Measurements from ENCODE around the gene ZKSCAN3. TPM values are rescaled to one million over a fixed set of nuclear protein-coding genes. Genes with fewer than 3 reads are reported as not detected.

Gene ZKSCAN3
- total and polyA plus RNA-seq, 2 of the 4 experiments (the other 2 are of a cell fraction): 3.7 to 4.8 TPM

- no peak for ATAC-seq (ENCODE audit: low read depth)
- no peaks in the 10 kb centered on the region for H3K36me3 ChIP-seq (ENCODE audit: control insufficient read depth, insufficient read depth, low read length)
- ChIA-PET POLR2A (ENCODE audit: unreplicated experiment) (no interaction called here), CTCF (no interaction called here)
- H3K9me3 ChIP-seq (ENCODE audit: control insufficient read depth, insufficient read depth, low read length): no peaks in the 10 kb centered on the region
- no peak overlapping the region for H2BK20ac ChIP-seq (ENCODE audit: low read depth, low read length)
- peaks cover 13% of the 10 kb centered on the region; the same call in 1 of the 2 replicates for H3K9me1 ChIP-seq (ENCODE audit: insufficient read depth, low read length)
- no peak overlapping the region for H4K91ac ChIP-seq (ENCODE audit: insufficient read depth, low read depth, low read length)
- in situ Hi-C loops (cut with MboI; ENCODE audit: low sequenced_read_pairs): no loop called here
- 91% methylated on average over 7 of the region's 11 CpGs; no CpG with 5 or more reads in 1 of the 2 experiments for WGBS, 2 experiments (ENCODE audit: extremely low coverage in 2 of 2, insufficient read length in 1 of 2)
- no peak overlapping the region for H3K14ac ChIP-seq (replicated peaks; ENCODE audit: low read depth, low read length)
- H3K4me2 ChIP-seq (ENCODE audit: low read depth, low read length): no peak overlapping the region
- H3K9ac ChIP-seq (ENCODE audit: low read depth, low read length): no peak overlapping the region
- no peak overlapping the region for H3K56ac ChIP-seq (ENCODE audit: extremely low read depth, insufficient read depth, low read length)
- intact Hi-C loops (cut with micrococcal nuclease): no loop called here
- H2AFZ ChIP-seq (replicated peaks; ENCODE audit: low read length, poor library complexity): no peak overlapping the region
- H2BK120ac ChIP-seq (ENCODE audit: low read depth, low read length): no peak overlapping the region
- H3K27me3 ChIP-seq (ENCODE audit: control insufficient read depth, insufficient read depth, low read length): no peaks in the 10 kb centered on the region
- H2AK9ac ChIP-seq (replicated peaks; ENCODE audit: low read depth, low read length, poor library complexity): peak overlapping the region; percentile 60
- H3K27ac ChIP-seq (ENCODE audit: insufficient read depth, low read length): no peak overlapping the region
- DNase-seq: peak; percentile 33
- H4K20me1 ChIP-seq (ENCODE audit: insufficient read depth, low read length): no peaks in the 10 kb centered on the region
- H3K79me1 ChIP-seq (ENCODE audit: low read depth in 1 of 2, low read length in 2 of 2): peaks cover 30 to 61% of the 10 kb centered on the region in 2 experiments
- H2BK15ac ChIP-seq (ENCODE audit: low read depth, low read length): no peak overlapping the region
- no peak for TF ChIP-seq ELK1 (IDR thresholded peaks at IDR 0.05; ENCODE audit: borderline replicate concordance, low read depth, low read length)
- no peak for TF ChIP-seq CTCF (conservative IDR thresholded peaks at IDR 0.05; ENCODE audit: low read depth, low read length)
- TF ChIP-seq RFX5 (IDR thresholded peaks at IDR 0.05; ENCODE audit: low read depth, low read length): no peak
- TF ChIP-seq MAFK (IDR thresholded peaks at IDR 0.05; ENCODE audit: low read depth, low read length): no peak
- TF ChIP-seq NFE2L2 (IDR thresholded peaks at IDR 0.05; ENCODE audit: low read depth, low read length): peak; percentile 61; the same call in 1 of the 2 replicates
- no peak for TF ChIP-seq MAZ (IDR thresholded peaks at IDR 0.05; ENCODE audit: borderline replicate concordance, low read depth, low read length)
- TF ChIP-seq BHLHE40 (IDR thresholded peaks at IDR 0.05; ENCODE audit: low read depth, low read length): no peak
- peak overlapping the region; percentile 26; the same call in 1 of the 2 replicates for H3K4ac ChIP-seq (ENCODE audit: low read depth, low read length)
- H4K5ac ChIP-seq (ENCODE audit: low read depth, low read length): no peak overlapping the region
- no peak overlapping the region for H2BK5ac ChIP-seq (ENCODE audit: low read depth, low read length, poor library complexity, severe bottlenecking)
- no peak overlapping the region for H3K4me3 ChIP-seq (ENCODE audit: insufficient read depth, low read depth, low read length)
- no TSS peak for BruUV-seq (replicated peaks)
- no peak overlapping the region for H3K18ac ChIP-seq (ENCODE audit: low read depth, low read length)
- dilution Hi-C loops (cut with HindIII; ENCODE audit: low sequenced_read_pairs, unreplicated experiment): no loop called here
- peaks cover 17% of the 10 kb centered on the region for H3K4me1 ChIP-seq (ENCODE audit: control insufficient read depth, insufficient read depth, low read length)
- H3K23ac ChIP-seq (ENCODE audit: low read depth, low read length): no peak overlapping the region
- no peak overlapping the region for H4K8ac ChIP-seq (ENCODE audit: low read depth in 2 of 2, low read length in 2 of 2)
- 0 out of 2 replicates have a peak overlapping the region, but pooled peaks have one; percentile 10 for H2AK5ac ChIP-seq (ENCODE audit: low read depth, low read length)
Measured at GRCh38 chr6:28353981-28354676, 4.4 kb downstream of the ZKSCAN3 start.
